HG02840 (cell line): ENCODE results near the gene USF2.

Source experiments
- ATAC-seq: cut with Tn5 transposase; IDR thresholded peaks from one replicate; pipeline ENCODE4 v1.9.1; 2021; ENCODE audit warnings: mild to moderate bottlenecking, moderate library complexity, moderate number of reproducible peaks; ENCODE audit not compliant: unreplicated experiment, low FRiP score

The USF2 gene

DNA sequence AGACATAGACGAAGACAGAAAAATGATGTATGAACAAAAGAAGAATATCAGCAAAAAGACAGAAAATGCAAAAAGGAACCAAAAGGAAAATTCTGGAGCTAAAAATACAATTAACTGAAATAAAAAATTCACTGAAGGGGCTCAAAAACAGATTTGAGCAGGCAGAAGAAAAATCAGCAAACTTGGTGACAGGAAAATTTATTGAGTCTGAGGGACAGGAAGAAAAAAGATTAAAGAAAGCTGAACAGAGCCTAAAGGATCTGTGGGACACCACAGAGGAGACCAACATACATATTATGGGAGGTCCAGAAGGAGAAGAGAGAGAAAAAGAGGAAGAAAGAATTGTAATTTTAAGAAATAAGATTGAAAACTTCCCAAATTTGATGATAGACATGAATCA is 27.3 kb upstream of the USF2 start:
- ATAC-seq = no peak

GRCh38 chr19:35246466-35247092 is 22.2 kb upstream of the USF2 start:
- no peak for ATAC-seq

- peak; percentile 36 for ATAC-seq
These were observed 21.0 kb upstream of the USF2 start for GRCh38 chr19:35247526-35248309.

- ATAC-seq = peak; percentile 81
These were observed 20.2 kb upstream of the USF2 start, which contains the start of gene LSR for GRCh38 chr19:35248310-35249145. LSR (plus strand) TSS chr19:35249002; CDS start chr19:35249023, 21 bp downstream.

- ATAC-seq = no peak
These were observed 19.5 kb upstream of the USF2 start for GRCh38 chr19:35249146-35249847.

DNA sequence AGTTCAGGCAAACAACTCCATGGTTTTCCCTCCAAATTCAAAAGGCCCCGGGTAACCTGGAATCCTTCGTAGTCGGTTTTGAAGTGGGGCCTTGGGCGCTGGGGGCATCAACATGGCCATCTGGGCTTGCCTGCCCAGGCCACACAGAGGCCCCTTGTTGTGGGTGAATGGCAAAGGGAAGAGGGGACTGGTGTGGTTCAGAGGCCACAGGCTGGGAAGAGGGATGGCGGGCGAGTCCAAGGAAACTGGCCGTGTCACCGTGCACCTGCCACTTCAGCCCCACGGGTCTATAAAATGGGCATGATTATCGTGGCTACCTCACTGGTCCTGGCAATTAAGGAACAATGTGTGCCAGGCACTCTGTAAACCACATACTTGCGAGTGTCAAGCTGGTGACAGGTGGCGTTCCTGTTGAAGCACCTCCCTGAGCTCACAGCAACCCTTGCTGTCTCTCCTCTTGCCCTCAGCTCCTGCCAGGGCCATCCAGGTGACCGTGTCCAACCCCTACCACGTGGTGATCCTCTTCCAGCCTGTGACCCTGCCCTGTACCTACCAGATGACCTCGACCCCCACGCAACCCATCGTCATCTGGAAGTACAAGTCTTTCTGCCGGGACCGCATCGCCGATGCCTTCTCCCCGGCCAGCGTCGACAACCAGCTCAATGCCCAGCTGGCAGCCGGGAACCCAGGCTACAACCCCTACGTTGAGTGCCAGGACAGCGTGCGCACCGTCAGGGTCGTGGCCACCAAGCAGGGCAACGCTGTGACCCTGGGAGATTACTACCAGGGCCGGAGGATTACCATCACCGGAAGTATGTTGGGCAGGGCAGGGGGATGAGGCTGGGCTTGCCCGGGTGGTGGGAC is 18.7 kb upstream of the USF2 start:
- no peak for ATAC-seq

GRCh38 chr19:35251456-35251855 is 17.3 kb upstream of the USF2 start:
- ATAC-seq = no peak

- ATAC-seq = no peak
These were observed 15.2 kb upstream of the USF2 start for GRCh38 chr19:35253316-35254286.

DNA sequence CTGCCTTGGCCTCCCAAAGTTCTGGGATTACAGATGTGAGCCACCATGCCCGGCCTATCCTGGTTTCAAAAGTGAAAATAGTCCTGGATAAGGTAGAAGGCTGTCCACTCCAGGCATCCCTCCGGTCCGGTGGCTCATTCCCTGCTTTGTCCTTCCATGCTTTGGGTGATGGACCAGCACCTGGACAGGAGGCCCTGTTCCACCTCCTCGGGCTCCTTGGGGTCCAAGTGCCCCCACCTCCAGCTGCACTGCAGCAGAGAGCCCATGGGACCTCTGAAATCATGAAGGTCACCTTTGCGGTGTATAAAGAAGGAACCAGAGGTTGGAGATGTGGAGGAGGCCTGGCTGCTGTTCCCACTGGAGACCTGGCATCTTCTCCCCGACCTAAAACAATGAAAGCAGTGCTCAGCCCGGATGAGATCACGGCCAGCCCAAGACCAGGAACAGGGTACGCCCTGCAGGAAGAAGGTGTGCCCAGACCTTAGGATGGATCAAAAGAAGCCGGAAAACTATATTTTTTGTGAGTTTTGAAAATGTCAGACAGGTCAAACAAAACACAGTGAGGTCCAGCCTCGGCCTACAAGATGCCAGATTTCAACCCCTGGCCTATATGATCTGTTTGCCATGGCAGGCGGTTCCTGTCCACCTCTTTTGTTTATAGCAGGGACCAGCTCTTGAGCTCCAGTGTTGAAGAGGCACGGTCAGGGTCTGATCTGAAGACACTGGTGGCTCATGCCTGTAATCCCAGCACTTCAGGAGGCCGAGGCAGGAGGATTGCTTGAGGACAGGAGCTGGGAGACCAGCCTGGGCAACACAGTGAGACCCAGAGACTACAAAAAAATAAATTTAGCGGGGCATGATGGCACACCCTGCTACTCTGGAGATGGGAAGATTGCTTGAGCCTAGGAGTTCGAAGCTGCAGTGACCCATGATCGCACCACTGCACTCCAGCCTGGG is 14.1 kb upstream of the USF2 start:
- no peak for ATAC-seq

- no peak for ATAC-seq
These were observed 12.2 kb upstream of the USF2 start for GRCh38 chr19:35256566-35256965.

- no peak for ATAC-seq
These were observed 11.7 kb upstream of the USF2 start for GRCh38 chr19:35257113-35257461.

- ATAC-seq = no peak
These were observed 8.0 kb upstream of the USF2 start for GRCh38 chr19:35260694-35261304.

- ATAC-seq = no peak
These were observed 7.2 kb upstream of the USF2 start for GRCh38 chr19:35261356-35262100.

DNA sequence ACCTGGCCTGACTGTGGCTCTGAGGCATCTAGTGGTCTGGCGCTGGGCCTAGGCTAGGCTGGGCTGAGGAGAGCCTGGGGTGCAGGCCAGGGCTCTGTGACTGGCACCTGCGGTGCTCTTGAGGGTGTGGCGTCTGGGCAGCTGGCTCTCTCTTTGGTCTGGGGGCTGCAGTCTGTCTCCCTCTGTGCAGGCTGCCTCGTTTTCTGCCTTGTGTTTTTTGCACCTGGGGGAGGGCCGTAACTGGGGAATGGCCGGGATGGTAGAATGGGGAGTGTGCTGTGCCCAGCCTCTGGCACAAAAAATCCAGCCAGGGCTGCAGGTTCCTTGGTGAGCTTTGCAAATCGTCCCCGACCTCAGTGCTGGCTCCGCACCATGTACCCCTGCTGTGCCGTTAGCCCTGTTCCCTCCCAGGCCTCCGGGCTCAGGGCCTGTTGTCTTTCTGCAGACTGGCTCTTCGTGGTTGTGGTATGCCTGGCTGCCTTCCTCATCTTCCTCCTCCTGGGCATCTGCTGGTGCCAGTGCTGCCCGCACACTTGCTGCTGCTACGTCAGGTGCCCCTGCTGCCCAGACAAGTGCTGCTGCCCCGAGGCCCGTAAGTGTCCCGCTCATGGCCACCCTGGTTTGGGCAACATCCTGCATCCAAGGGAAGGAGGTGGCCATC is 6.5 kb upstream of the USF2 start:
- no peak for ATAC-seq

DNA sequence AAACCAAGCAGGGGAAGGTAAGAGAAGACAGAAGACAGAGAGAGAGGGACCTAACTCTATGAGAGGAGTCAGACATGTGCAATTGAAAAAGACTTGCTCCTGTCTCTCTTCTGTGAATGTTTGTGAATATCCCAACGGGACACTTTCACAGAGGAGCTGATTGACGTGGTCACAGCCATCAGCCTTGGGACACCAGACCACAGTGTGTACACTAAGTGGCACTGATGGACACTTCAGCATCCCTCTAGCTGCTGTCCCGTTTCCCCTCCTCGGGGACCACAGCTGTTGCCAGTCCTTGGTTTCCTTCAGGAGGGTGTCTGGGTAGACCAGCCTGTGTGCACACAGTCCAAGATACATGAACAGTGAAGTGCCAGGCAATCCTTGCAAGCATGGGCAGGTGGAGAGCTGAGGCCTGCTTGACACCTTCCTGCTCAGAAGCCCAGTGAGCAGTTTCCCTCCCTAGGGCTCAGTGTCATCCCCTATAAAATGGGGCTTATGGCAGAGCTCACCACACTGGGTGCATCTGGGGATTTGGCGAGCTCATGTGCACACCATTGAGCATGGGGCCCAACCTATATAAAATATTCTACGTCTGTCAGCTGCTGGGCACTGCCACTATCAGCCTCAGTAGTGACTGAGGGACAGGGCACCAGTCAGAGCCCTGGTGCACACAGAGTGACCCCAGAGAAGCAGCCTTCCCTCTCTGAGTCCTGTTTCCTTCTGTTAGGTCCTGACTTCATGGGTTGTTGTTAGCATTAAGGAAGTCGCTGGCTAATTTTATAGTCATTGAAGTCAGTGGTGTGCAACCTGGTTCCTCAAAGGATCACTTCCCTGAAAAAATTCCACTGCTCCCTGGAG is 4.3 kb upstream of the USF2 start:
- no peak for ATAC-seq
